CD4-positive, alpha-beta T cell treated with Interferon alpha-2 for 1 hour (primary cell): ENCODE results near the gene WDR27.
"Not testable (repeated sequence)": the region's sequence is repeated elsewhere in the genome, so short reads cannot be mapped to it uniquely, and the experiment has no call there.

Experiments
- DNase-seq, 2 donors: peaks; one replicate each; pipeline ENCODE4 v3.0.0-alpha.2; 2020 to 2022

The WDR27 gene

GRCh38 chr6:169660751-169661390, 41.0 kb downstream of the WDR27 start:
- no peak for DNase-seq

- DNase-seq, result no peak
These were observed 41.8 kb downstream of the WDR27 start for GRCh38 chr6:169659820-169660610.

- no peak for DNase-seq
These were observed 44.6 kb downstream of the WDR27 start for GRCh38 chr6:169657284-169657610.

- DNase-seq, result no peak
These were observed 45.1 kb downstream of the WDR27 start for GRCh38 chr6:169656546-169657283.

- DNase-seq, result peak in 1 of 2 donors; percentile 72
These were observed 47.0 kb downstream of the WDR27 start for GRCh38 chr6:169654598-169655391.

GRCh38 chr6:169653691-169654090, 48.1 kb downstream of the WDR27 start:
- DNase-seq, result no peak

- DNase-seq, result no peak
These were observed 48.9 kb downstream of the WDR27 start for GRCh38 chr6:169652896-169653295.

GRCh38 chr6:169651498-169651897, 50.3 kb downstream of the WDR27 start:
- DNase-seq, result no peak

GRCh38 chr6:169650959-169651292, 50.9 kb downstream of the WDR27 start:
- no peak for DNase-seq

- DNase-seq, result no peak
These were observed 51.4 kb downstream of the WDR27 start for GRCh38 chr6:169650241-169650958.

- no peak for DNase-seq
These were observed 53.2 kb downstream of the WDR27 start for GRCh38 chr6:169648617-169649016.

- no peak for DNase-seq
These were observed 53.7 kb downstream of the WDR27 start for GRCh38 chr6:169648092-169648491.

- no peak for DNase-seq
These were observed 54.2 kb downstream of the WDR27 start for GRCh38 chr6:169647637-169648036.

- DNase-seq, result no peak
These were observed 54.8 kb downstream of the WDR27 start for GRCh38 chr6:169646906-169647567.

- not testable (repeated sequence) for DNase-seq
These were observed 56.4 kb downstream of the WDR27 start for GRCh38 chr6:169645459-169645858.

GRCh38 chr6:169643521-169643920, 58.3 kb downstream of the WDR27 start:
- no peak for DNase-seq

- no peak for DNase-seq
These were observed 59.4 kb downstream of the WDR27 start for GRCh38 chr6:169642455-169642854.

- no peak for DNase-seq
These were observed 60.3 kb downstream of the WDR27 start for GRCh38 chr6:169641461-169642085.

- DNase-seq, result no peak
These were observed 60.8 kb downstream of the WDR27 start for GRCh38 chr6:169640983-169641382.

GRCh38 chr6:169640351-169640852, 61.4 kb downstream of the WDR27 start:
- no peak for DNase-seq

GRCh38 chr6:169639653-169640278, 62.1 kb downstream of the WDR27 start:
- no peak for DNase-seq
